ENCODE results near the gene COL28A1.

GRCh38 chr7:7510794-7511193 lies 24.9 kb downstream of the COL28A1 start:
- no peak for TF ChIP-seq CTCF (IDR thresholded peaks at IDR 0.05; ENCODE audit: low read depth, low read length)
- TF ChIP-seq MAX (IDR thresholded peaks at IDR 0.05; ENCODE audit: low read depth, low read length): no peak
- TF ChIP-seq POLR2A (IDR thresholded peaks at IDR 0.05; ENCODE audit: extremely low read depth, insufficient read length): no peak
- TF ChIP-seq MYC (IDR thresholded peaks at IDR 0.05; ENCODE audit: low read depth, low read length): no peak
